GM23338 (cell line): ENCODE results near the gene USH1C. TPM values are rescaled to one million over a fixed set of nuclear protein-coding genes. Genes with fewer than 3 reads are reported as not detected.

ENCODE experiments used
- ATAC-seq: fragments of 200-7000 bp; cut with Tn5 transposase; 3 replicates; pipeline ENCODE4 v1.9.1; 2020
- DNase-seq: peaks from one replicate; pipeline ENCODE4 v3.0.0-alpha.2; 2015; ENCODE audit warnings: low spot score
- H2AFZ ChIP-seq: fragments of 200-600 bp; sonication (generic); 2 replicates; pipeline ENCODE4 v1.8.0; 2016; ENCODE audit warnings: antibody characterized with exemption, mild to moderate bottlenecking, moderate library complexity
- H3F3A ChIP-seq: fragments of 200-600 bp; sonication (generic); replicated peaks from 2 replicates; pipeline ENCODE4 v1.8.0; 2017; ENCODE audit warnings: antibody characterized with exemption, mixed run types, low read depth
- H3K27ac ChIP-seq: fragments of 200-600 bp; sonication (generic); 2 replicates; pipeline ENCODE4 v1.6.1; 2016; ENCODE audit warnings: low read depth
- H3K27me3 ChIP-seq: fragments of 200-600 bp; sonication (generic); 2 replicates; pipeline ENCODE4 v1.8.0; 2016; ENCODE audit warnings: mild to moderate bottlenecking, mixed run types, moderate library complexity; ENCODE audit not compliant: insufficient read depth
- H3K36me3 ChIP-seq: fragments of 200-600 bp; sonication (generic); 2 replicates; pipeline ENCODE4 v1.8.0; 2016; ENCODE audit warnings: mild to moderate bottlenecking; ENCODE audit not compliant: insufficient read depth
- H3K4me1 ChIP-seq: fragments of 200-600 bp; sonication (generic); 2 replicates; pipeline ENCODE4 v1.8.0; 2016; ENCODE audit warnings: mild to moderate bottlenecking, moderate library complexity; ENCODE audit not compliant: insufficient read depth
- H3K4me2 ChIP-seq: fragments of 200-600 bp; sonication (generic); 2 replicates; pipeline ENCODE4 v1.7.1; 2017; ENCODE audit warnings: mixed run types
- H3K4me3 ChIP-seq: fragments of 200-600 bp; sonication (generic); 2 replicates; pipeline ENCODE4 v1.6.1; 2016; ENCODE audit warnings: mixed run types
- H3K79me2 ChIP-seq: fragments of 200-600 bp; sonication (generic); replicated peaks from 2 replicates; pipeline ENCODE4 v1.8.0; 2017; ENCODE audit warnings: mild to moderate bottlenecking; ENCODE audit not compliant: insufficient read depth
- H3K9me2 ChIP-seq: fragments of 200-600 bp; sonication (generic); 2 replicates; pipeline ENCODE4 v1.8.0; 2017; ENCODE audit not compliant: insufficient read depth
- H4K20me1 ChIP-seq: fragments of 200-600 bp; sonication (generic); replicated peaks from 2 replicates; pipeline ENCODE4 v1.8.0; 2017; ENCODE audit warnings: mild to moderate bottlenecking; ENCODE audit not compliant: insufficient read depth
- H3K27ac Mint-ChIP-seq: 2 replicates; pipeline ENCODE4 v1.8.0; 2020; ENCODE audit warnings: inconsistent platforms, mild to moderate bottlenecking, moderate library complexity, mixed read lengths
- H3K27me3 Mint-ChIP-seq: 3 replicates; pipeline ENCODE4 v1.8.0; 2022; ENCODE audit warnings: low read depth, mild to moderate bottlenecking, moderate library complexity, mixed read lengths, inconsistent platforms; ENCODE audit not compliant: insufficient read depth, poor library complexity
- H3K36me3 Mint-ChIP-seq: 3 replicates; pipeline ENCODE4 v1.8.0; 2021; ENCODE audit warnings: low read depth, mild to moderate bottlenecking, inconsistent platforms, moderate library complexity, mixed read lengths
- H3K4me1 Mint-ChIP-seq: 3 replicates; pipeline ENCODE4 v1.8.0; 2020; ENCODE audit warnings: mild to moderate bottlenecking, inconsistent platforms, mixed read lengths
- H3K4me3 Mint-ChIP-seq: 3 replicates; pipeline ENCODE4 v1.8.0; 2021; ENCODE audit warnings: moderate library complexity, mild to moderate bottlenecking, inconsistent platforms, mixed read lengths
- H3K9me3 Mint-ChIP-seq: 3 replicates; pipeline ENCODE4 v1.8.0; 2020; ENCODE audit warnings: moderate library complexity, mild to moderate bottlenecking, inconsistent platforms, mixed read lengths
- ETS1 ChIP-seq: IDR thresholded peaks from 2 replicates; pipeline ENCODE4 v1.6.1; 2016; ENCODE audit warnings: antibody characterized with exemption
- EZH2phosphoT487 ChIP-seq: fragments of 200-600 bp; sonication (generic); IDR thresholded peaks from one replicate; pipeline ENCODE4 v1.8.1; 2018; ENCODE audit warnings: antibody characterized with exemption; ENCODE audit not compliant: unreplicated experiment
- POLR2AphosphoS5 ChIP-seq: IDR thresholded peaks from 2 replicates; pipeline ENCODE4 v1.6.1; 2016; ENCODE audit warnings: antibody characterized with exemption, low read depth
- STAT1 ChIP-seq: IDR thresholded peaks from one replicate; pipeline ENCODE4 v1.6.1; 2016; ENCODE audit warnings: antibody characterized with exemption; ENCODE audit not compliant: unreplicated experiment
- ZNF114 ChIP-seq: fragments of 250-450 bp; sonication (Bioruptor Pico); IDR thresholded peaks from 2 replicates; pipeline ENCODE4 v1.5.0; 2020; ENCODE audit warnings: mild to moderate bottlenecking, moderate library complexity
- ZNF462 ChIP-seq: fragments of 250-450 bp; sonication (Bioruptor Pico); IDR thresholded peaks from 2 replicates; pipeline ENCODE4 v1.5.0; 2020; ENCODE audit warnings: mild to moderate bottlenecking, moderate library complexity
- polyA plus RNA-seq: library from polyadenylated mRNA; unstranded; fragments of >200 nt; fragmentation: Nextera tagmentation; extraction: Ambion mirVana; gene quantifications from 2 replicates; pipeline ENCODE4 v1.2.1, GENCODE V29; 2016
- total RNA-seq: library from RNA; depleted of rRNA; stranded (reverse); fragments of >200 nt; shearing (Covaris generic); gene quantifications from 2 replicates; pipeline ENCODE4 v1.2.3, GENCODE V29; 2014

USH1C gene
- total and polyA plus RNA-seq, 2 experiments from 2014 or later: 1.3 to 1.8 TPM

- H3K27ac Mint-ChIP-seq: no peak overlapping the region
- peaks cover 23% of the 10 kb centered on the region for H3K4me1 Mint-ChIP-seq
- H3K4me3 Mint-ChIP-seq: no peak overlapping the region
- DNase-seq: no peak
- Histone ChIP-seq H3F3A (no peaks in the 10 kb centered on the region), H3K27ac (no peak overlapping the region), H3K36me3 (no peaks in the 10 kb centered on the region), H3K4me3 (no peak overlapping the region), H2AFZ (no peak overlapping the region), H3K79me2 (no peaks in the 10 kb centered on the region), H3K4me1 (peaks cover 15% of the 10 kb centered on the region; the same call in 1 of the 2 replicates), H3K27me3 (no peaks in the 10 kb centered on the region), H4K20me1 (no peaks in the 10 kb centered on the region), H3K4me2 (no peak overlapping the region), H3K9me2 (0 out of 2 replicates have a peak, but pooled peaks cover 5% of the 10 kb centered on the region)
- peaks cover 9% of the 10 kb centered on the region for H3K27me3 Mint-ChIP-seq
- peaks cover 5% of the 10 kb centered on the region; the same call in 2 of the 3 replicates for H3K36me3 Mint-ChIP-seq
- no peak for ATAC-seq
- no peaks in the 10 kb centered on the region; the same call in 2 of the 3 replicates for H3K9me3 Mint-ChIP-seq
- TF ChIP-seq ZNF114 (CRISPR knock-in tag): no peak
Observed at GRCh38 chr11:17517186-17517585, 27.0 kb downstream of the USH1C start.

- ATAC-seq (no peak), DNase-seq (no peak)
- H3K27me3 Mint-ChIP-seq: peaks cover 8% of the 10 kb centered on the region
- peaks cover 15% of the 10 kb centered on the region; the same call in 1 of the 2 replicates for H3K4me1 ChIP-seq
- peaks cover 27% of the 10 kb centered on the region for H3K4me1 Mint-ChIP-seq
- H3K27me3 ChIP-seq: no peaks in the 10 kb centered on the region
- H3K27ac ChIP-seq: no peak overlapping the region
- H3K4me3 Mint-ChIP-seq: no peak overlapping the region
- H3K27ac Mint-ChIP-seq: no peak overlapping the region
- H3F3A ChIP-seq: no peaks in the 10 kb centered on the region
- no peak overlapping the region for H2AFZ ChIP-seq
- H3K36me3 Mint-ChIP-seq: peaks cover 5% of the 10 kb centered on the region; the same call in 2 of the 3 replicates
- no peak overlapping the region for H3K4me2 ChIP-seq
- no peaks in the 10 kb centered on the region; the same call in 2 of the 3 replicates for H3K9me3 Mint-ChIP-seq
- no peak for TF ChIP-seq ZNF114 (CRISPR knock-in tag)
- no peak for TF ChIP-seq EZH2phosphoT487
- no peak for TF ChIP-seq STAT1
- no peak overlapping the region for H3K4me3 ChIP-seq
- no peaks in the 10 kb centered on the region for H4K20me1 ChIP-seq
- H3K9me2 ChIP-seq: 0 out of 2 replicates have a peak, but pooled peaks cover 5% of the 10 kb centered on the region
- no peaks in the 10 kb centered on the region for H3K36me3 ChIP-seq
- no peaks in the 10 kb centered on the region for H3K79me2 ChIP-seq
Observed at GRCh38 chr11:17516551-17517150, 27.6 kb downstream of the USH1C start.

- Mint-ChIP-seq H3K27me3 (peaks cover 2% of the 10 kb centered on the region), H3K36me3 (no peaks in the 10 kb centered on the region; the same call in 2 of the 3 replicates), H3K27ac (no peak overlapping the region), H3K4me1 (peaks cover 29% of the 10 kb centered on the region), H3K9me3 (no peaks in the 10 kb centered on the region), H3K4me3 (no peak overlapping the region)
- H3K4me1 ChIP-seq: peaks cover 15% of the 10 kb centered on the region; the same call in 1 of the 2 replicates
- H3K27me3 ChIP-seq: no peaks in the 10 kb centered on the region
- no peak overlapping the region for H3K4me3 ChIP-seq
- no peaks in the 10 kb centered on the region for H4K20me1 ChIP-seq
- H2AFZ ChIP-seq: no peak overlapping the region
- no peaks in the 10 kb centered on the region for H3K36me3 ChIP-seq
- ATAC-seq (no peak), DNase-seq (no peak)
- H3F3A ChIP-seq: no peaks in the 10 kb centered on the region
- H3K9me2 ChIP-seq: 0 out of 2 replicates have a peak, but pooled peaks cover 5% of the 10 kb centered on the region
- H3K27ac ChIP-seq: no peak overlapping the region
- no peak overlapping the region for H3K4me2 ChIP-seq
- no peaks in the 10 kb centered on the region for H3K79me2 ChIP-seq
- TF ChIP-seq POLR2AphosphoS5: no peak
- TF ChIP-seq ZNF462 (CRISPR knock-in tag): no peak
- no peak for TF ChIP-seq STAT1
- TF ChIP-seq ETS1: no peak
Observed at GRCh38 chr11:17515443-17516176, 28.6 kb downstream of the USH1C start.
